Neural cell (in vitro differentiated cells): ENCODE data around the gene ELFN1. TPM values are rescaled to one million over a fixed set of nuclear protein-coding genes. Genes with fewer than 3 reads are reported as not detected.

Experiments
- H2AFZ ChIP-seq: fragments of 200-600, 300-800 bp; sonication (generic), shearing (Covaris generic); 2 replicates; pipeline ENCODE4 v1.6.0; 2014; ENCODE audit warnings: low read depth, mild to moderate bottlenecking, antibody characterized with exemption, low read length, moderate library complexity
- H3F3A ChIP-seq: fragments of 200-600 bp; shearing (Covaris generic); 2 replicates; pipeline ENCODE4 v1.6.1; 2016; ENCODE audit warnings: mild to moderate bottlenecking, moderate library complexity, mixed read lengths, antibody characterized with exemption, low read length; ENCODE audit not compliant: insufficient read depth, poor library complexity, severe bottlenecking
- H3K27ac ChIP-seq: fragments of 200-600, 300-800 bp; sonication (generic), shearing (Covaris generic); 2 replicates; pipeline ENCODE4 v1.5.1; 2014; ENCODE audit warnings: mild to moderate bottlenecking, low read length, moderate library complexity
- H3K27me3 ChIP-seq: fragments of 300-800, 200-600 bp; sonication (generic), shearing (Covaris generic); 2 replicates; pipeline ENCODE4 v1.6.0; 2014; ENCODE audit warnings: mild to moderate bottlenecking, low read depth, low read length, moderate library complexity; ENCODE audit not compliant: insufficient read depth
- H3K36me3 ChIP-seq: fragments of 300-800, 200-600 bp; sonication (generic), shearing (Covaris generic); 2 replicates; pipeline ENCODE4 v1.5.1; 2014; ENCODE audit warnings: mild to moderate bottlenecking, antibody characterized with exemption, low read length, moderate library complexity; ENCODE audit not compliant: insufficient read depth
- H3K4me2 ChIP-seq: fragments of 300-800, 200-600 bp; sonication (generic), shearing (Covaris generic); 2 replicates; pipeline ENCODE4 v1.6.0; 2014; ENCODE audit warnings: mild to moderate bottlenecking, low read length
- H3K4me3 ChIP-seq: fragments of 300-800, 200-600 bp; sonication (generic), shearing (Covaris generic); 2 replicates; pipeline ENCODE4 v1.5.1; 2014; ENCODE audit warnings: mild to moderate bottlenecking, low read length, moderate library complexity
- H3K79me2 ChIP-seq: fragments of 200-600 bp; shearing (Covaris generic); replicated peaks from 2 replicates; pipeline ENCODE4 v1.6.0; 2014; ENCODE audit warnings: mild to moderate bottlenecking, low read length, moderate library complexity; ENCODE audit not compliant: insufficient read depth
- H3K9ac ChIP-seq: fragments of 300-800, 200-600 bp; sonication (generic), shearing (Covaris generic); 2 replicates; pipeline ENCODE4 v1.6.1; 2016; ENCODE audit warnings: mild to moderate bottlenecking, low read length, mixed read lengths
- H3K9me2 ChIP-seq: fragments of 200-600 bp; shearing (Covaris generic); 2 replicates; pipeline ENCODE4 v1.6.1; 2016; ENCODE audit warnings: mild to moderate bottlenecking, low read length, mixed read lengths; ENCODE audit not compliant: insufficient read depth
- H3K9me3 ChIP-seq: fragments of 200-600, 300-800 bp; sonication (generic), shearing (Covaris generic); 2 replicates; pipeline ENCODE4 v1.6.1; 2016; ENCODE audit warnings: mild to moderate bottlenecking, mixed run types, low read length, moderate library complexity, mixed read lengths
- H4K20me1 ChIP-seq: fragments of 200-600 bp; shearing (Covaris generic); 2 replicates; pipeline ENCODE4 v1.6.1; 2016; ENCODE audit warnings: mild to moderate bottlenecking, mixed run types; ENCODE audit not compliant: insufficient read depth
- EP300 ChIP-seq: fragments of 450-650 bp; conservative IDR thresholded peaks from 2 replicates; pipeline ENCODE4 v1.6.1; 2014; ENCODE audit warnings: antibody characterized with exemption, mild to moderate bottlenecking, moderate library complexity; ENCODE audit not compliant: poor library complexity, severe bottlenecking
- EZH2 ChIP-seq: fragments of 200-600, 300-800 bp; shearing (Covaris generic), sonication (generic); IDR thresholded peaks from 2 replicates; pipeline ENCODE4 v1.6.1; 2014; ENCODE audit warnings: antibody characterized with exemption, low read length, borderline replicate concordance, mild to moderate bottlenecking; ENCODE audit not compliant: insufficient read depth, poor library complexity, severe bottlenecking
- MXI1 ChIP-seq: fragments of 450-650 bp; conservative IDR thresholded peaks from 2 replicates; pipeline ENCODE4 v1.6.1; 2014; ENCODE audit warnings: antibody characterized with exemption, mild to moderate bottlenecking; ENCODE audit not compliant: poor library complexity, severe bottlenecking
- POLR2AphosphoS5 ChIP-seq: IDR thresholded peaks from 2 replicates; pipeline ENCODE4 v1.6.1; 2012
- RAD21 ChIP-seq: fragments of 450-650 bp; conservative IDR thresholded peaks from 2 replicates; pipeline ENCODE4 v1.6.1; 2014; ENCODE audit warnings: antibody characterized with exemption, mild to moderate bottlenecking, moderate library complexity
- REST ChIP-seq: IDR thresholded peaks from 2 replicates; pipeline ENCODE4 v1.6.1; 2012; ENCODE audit warnings: borderline replicate concordance
- SMC3 ChIP-seq: fragments of 450-650 bp; conservative IDR thresholded peaks from 2 replicates; pipeline ENCODE4 v1.6.1; 2014; ENCODE audit warnings: antibody characterized with exemption, mild to moderate bottlenecking, moderate library complexity; ENCODE audit not compliant: poor library complexity
- TAF1 ChIP-seq: IDR thresholded peaks from 2 replicates; pipeline ENCODE4 v1.6.1; 2012; ENCODE audit warnings: low read depth
- polyA plus RNA-seq: library from polyadenylated mRNA; depleted of rRNA; stranded (reverse); fragments of >200 nt; gene quantifications from 2 replicates; pipeline ENCODE4 v1.2.3, GENCODE V29; 2014
- TF ChIP-seq, protein P1 (sequence below): fragments of 450-650 bp; IDR thresholded peaks from 2 replicates; pipeline ENCODE4 v1.5.1; 2014; ENCODE audit warnings: antibody characterized with exemption, mild to moderate bottlenecking, moderate library complexity; ENCODE audit not compliant: poor library complexity, severe bottlenecking

ELFN1 gene
- polyA plus RNA-seq, 1 donor from 2014 or later = 11.8 TPM

- Histone ChIP-seq H3K27ac (no peak overlapping the region), H3K4me2 (no peak overlapping the region), H4K20me1 (no peaks in the 10 kb centered on the region), H3K27me3 (no peaks in the 10 kb centered on the region), H3K9ac (no peak overlapping the region), H3K36me3 (no peaks in the 10 kb centered on the region), H3K4me3 (no peak overlapping the region), H3F3A (no peaks in the 10 kb centered on the region), H3K79me2 (no peaks in the 10 kb centered on the region), H3K9me2 (no peaks in the 10 kb centered on the region), H3K9me3 (no peaks in the 10 kb centered on the region), H2AFZ (no peak overlapping the region)
- TF ChIP-seq, protein P1, sequence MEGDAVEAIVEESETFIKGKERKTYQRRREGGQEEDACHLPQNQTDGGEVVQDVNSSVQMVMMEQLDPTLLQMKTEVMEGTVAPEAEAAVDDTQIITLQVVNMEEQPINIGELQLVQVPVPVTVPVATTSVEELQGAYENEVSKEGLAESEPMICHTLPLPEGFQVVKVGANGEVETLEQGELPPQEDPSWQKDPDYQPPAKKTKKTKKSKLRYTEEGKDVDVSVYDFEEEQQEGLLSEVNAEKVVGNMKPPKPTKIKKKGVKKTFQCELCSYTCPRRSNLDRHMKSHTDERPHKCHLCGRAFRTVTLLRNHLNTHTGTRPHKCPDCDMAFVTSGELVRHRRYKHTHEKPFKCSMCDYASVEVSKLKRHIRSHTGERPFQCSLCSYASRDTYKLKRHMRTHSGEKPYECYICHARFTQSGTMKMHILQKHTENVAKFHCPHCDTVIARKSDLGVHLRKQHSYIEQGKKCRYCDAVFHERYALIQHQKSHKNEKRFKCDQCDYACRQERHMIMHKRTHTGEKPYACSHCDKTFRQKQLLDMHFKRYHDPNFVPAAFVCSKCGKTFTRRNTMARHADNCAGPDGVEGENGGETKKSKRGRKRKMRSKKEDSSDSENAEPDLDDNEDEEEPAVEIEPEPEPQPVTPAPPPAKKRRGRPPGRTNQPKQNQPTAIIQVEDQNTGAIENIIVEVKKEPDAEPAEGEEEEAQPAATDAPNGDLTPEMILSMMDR = no peak
- no peak for TF ChIP-seq EZH2
- no peak for TF ChIP-seq REST
- no peak for TF ChIP-seq POLR2AphosphoS5
- TF ChIP-seq SMC3 = no peak
- TF ChIP-seq EP300 = no peak
- TF ChIP-seq TAF1 = no peak
- TF ChIP-seq MXI1 = no peak
- TF ChIP-seq RAD21 = no peak
Measured at GRCh38 chr7:1747004-1747801, 77.1 kb downstream of the ELFN1 start.

DNA sequence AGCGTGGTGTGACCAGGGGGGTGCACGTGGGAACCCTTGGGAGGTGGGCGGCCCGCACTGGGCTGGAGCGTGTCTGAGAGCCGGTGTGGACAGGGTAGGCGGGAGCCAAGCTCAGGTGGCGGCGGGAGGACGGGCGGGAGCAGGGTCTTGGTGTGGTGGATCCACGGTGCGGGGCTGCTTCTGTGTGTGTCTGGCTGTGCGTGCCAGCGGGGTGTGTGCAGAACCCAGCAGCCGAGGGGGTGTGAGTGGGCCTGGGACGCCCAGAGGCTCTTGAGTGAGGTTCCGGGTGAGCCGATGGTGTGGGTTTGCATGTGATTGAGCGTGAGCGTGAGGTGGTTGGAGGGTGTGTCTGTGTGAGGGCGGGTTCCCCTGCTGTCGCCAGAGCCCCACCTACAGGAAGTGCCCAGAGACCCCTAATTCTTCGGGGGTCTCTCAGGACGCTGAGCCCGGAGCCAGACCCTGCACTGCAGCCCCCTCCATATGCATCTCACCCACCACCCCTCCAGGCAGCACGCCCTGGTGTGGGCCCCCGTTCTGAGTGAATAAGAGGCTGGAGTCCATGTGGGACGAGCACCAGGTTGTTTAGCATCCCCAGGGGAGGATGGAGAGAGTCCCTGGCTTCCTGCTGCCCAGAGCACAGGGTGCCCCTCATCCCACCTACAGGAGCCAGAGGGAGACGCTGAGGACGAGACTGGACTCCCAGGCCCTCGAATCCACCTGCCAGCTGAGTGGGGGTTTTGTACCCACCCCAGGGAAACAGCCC lies 78.2 kb downstream of the ELFN1 start:
- no peaks in the 10 kb centered on the region for H3K9me2 ChIP-seq
- no peak overlapping the region for H3K4me2 ChIP-seq
- H3K27me3 ChIP-seq = no peaks in the 10 kb centered on the region
- no peak overlapping the region for H3K27ac ChIP-seq
- H3K9ac ChIP-seq = no peak overlapping the region
- H3K79me2 ChIP-seq = no peaks in the 10 kb centered on the region
- TF ChIP-seq, protein P1 = no peak
- TF ChIP-seq POLR2AphosphoS5 (no peak), EZH2 (no peak), SMC3 (no peak), REST (no peak), EP300 (no peak), RAD21 (no peak), MXI1 (no peak), TAF1 (no peak)
- no peak overlapping the region for H2AFZ ChIP-seq
- no peaks in the 10 kb centered on the region for H3K9me3 ChIP-seq
- H3F3A ChIP-seq = no peaks in the 10 kb centered on the region
- H3K4me3 ChIP-seq = no peak overlapping the region
- H3K36me3 ChIP-seq = no peaks in the 10 kb centered on the region
- no peaks in the 10 kb centered on the region for H4K20me1 ChIP-seq
